GM12878 (cell line): ENCODE results near the gene EXOC4. TPM values are rescaled to one million over a fixed set of nuclear protein-coding genes. Genes with fewer than 3 reads are reported as not detected.

ENCODE experiments used
- ATAC-seq: fragments of 200-7000 bp; cut with Tn5 transposase; 3 replicates; pipeline ENCODE4 v1.9.1; 2020; ENCODE audit warnings: mild to moderate bottlenecking, moderate library complexity
- BruUV-seq: library from RNA; stranded (reverse); fragments of 400-500 nt; replicated peaks from 2 replicates; lab custom pipeline; 2021; lab: Mats Ljungman, UMichigan
- CTCF ChIA-PET: fragments of 300-600 bp; sonication (Branson Sonifier 250); formaldehyde crosslinking; extraction: SDS; loops from one replicate; lab custom pipeline; 2021; ENCODE audit warnings: inconsistent platforms; lab: Yijun Ruan, JAX
- POLR2A ChIA-PET: fragments of 350-600 bp; formaldehyde crosslinking; extraction: SDS; loops from one replicate; lab custom pipeline; 2021; ENCODE audit warnings: inconsistent platforms; lab: Charles Lee
- RAD21 ChIA-PET: fragments of 300-600 bp; sonication (Branson Sonifier 250); formaldehyde crosslinking; loops from one replicate; lab custom pipeline; 2023; ENCODE audit warnings: antibody characterized with exemption; ENCODE audit not compliant: unreplicated experiment; lab: Charles Lee
- SMC1A ChIA-PET: fragments of 300-600 bp; sonication (Branson Sonifier 250); formaldehyde crosslinking; loops from one replicate; lab custom pipeline; 2023; ENCODE audit not compliant: unreplicated experiment, uncharacterized antibody; lab: Charles Lee
- DNase-seq: peaks from one replicate; pipeline ENCODE4 v3.0.0-alpha.2; 2011; ENCODE audit warnings: low read depth, low spot score
- FAIRE-seq: peaks from 3 replicates; lab custom pipeline; 2011; peaks lifted over from hg19 to GRCh38; lab: Jason Lieb, UNC
- H2AFZ ChIP-seq: 2 replicates; pipeline ENCODE4 v1.6.0; 2011; ENCODE audit warnings: low read depth, low read length, control low read depth; ENCODE audit not compliant: control insufficient read depth
- H3K27ac ChIP-seq: 2 replicates; pipeline ENCODE4 v1.5.1; 2011; ENCODE audit warnings: control low read depth; ENCODE audit not compliant: control insufficient read depth, insufficient read depth
- H3K27me3 ChIP-seq, 2 experiments: replicated peaks in 1 of 2; 2 replicates each; pipeline versions ENCODE4 v1.6.0 to v1.6.1; 2011; ENCODE audit warnings: low read length in 1 of 2; ENCODE audit not compliant: control insufficient read depth in 2 of 2, insufficient read depth in 2 of 2
- H3K36me3 ChIP-seq, 2 experiments: 2 replicates each; pipeline ENCODE4 v1.5.1; 2011; ENCODE audit warnings: low read length in 1 of 2; ENCODE audit not compliant: control insufficient read depth in 2 of 2, insufficient read depth in 2 of 2
- H3K4me1 ChIP-seq: 2 replicates; pipeline ENCODE4 v1.6.1; 2011; ENCODE audit warnings: mild to moderate bottlenecking, low read length, moderate library complexity, mixed read lengths; ENCODE audit not compliant: control insufficient read depth, insufficient read depth
- H3K4me2 ChIP-seq: 2 replicates; pipeline ENCODE4 v1.6.0; 2011; ENCODE audit warnings: control low read depth; ENCODE audit not compliant: control insufficient read depth, insufficient read depth
- H3K4me3 ChIP-seq: fragments of 200-600 bp; sonication (generic); 2 replicates; pipeline ENCODE4 v1.5.1; 2016
- H3K79me2 ChIP-seq: 2 replicates; pipeline ENCODE4 v1.6.0; 2011; ENCODE audit warnings: low read length; ENCODE audit not compliant: control insufficient read depth, insufficient read depth
- H3K9ac ChIP-seq: 2 replicates; pipeline ENCODE4 v1.8.0; 2011; ENCODE audit warnings: low read length, control low read depth, mixed read lengths; ENCODE audit not compliant: control insufficient read depth, insufficient read depth
- H3K9me3 ChIP-seq: replicated peaks from 3 replicates; pipeline ENCODE4 v1.5.1; 2011; ENCODE audit warnings: mild to moderate bottlenecking, low read length; ENCODE audit not compliant: control insufficient read depth, insufficient read depth
- H4K20me1 ChIP-seq: 2 replicates; pipeline ENCODE4 v1.6.0; 2011; ENCODE audit not compliant: control insufficient read depth, insufficient read depth
- ASH2L ChIP-seq: fragments of 300-600, 200-600 bp; sonication (generic); IDR thresholded peaks from 2 replicates; pipeline ENCODE4 v1.6.1; 2017; ENCODE audit warnings: low read depth, mild to moderate bottlenecking, borderline replicate concordance
- CHD1 ChIP-seq: IDR thresholded peaks from 2 replicates; pipeline ENCODE4 v1.6.1; 2012; ENCODE audit warnings: low read depth, low read length, improper control_type of control experiment
- CHD2 ChIP-seq: IDR thresholded peaks from 2 replicates; pipeline ENCODE4 v1.6.1; 2011; ENCODE audit warnings: low read depth, low read length, improper control_type of control experiment, borderline replicate concordance
- ESRRA ChIP-seq: IDR thresholded peaks from 2 replicates; pipeline ENCODE4 v1.6.1; 2012; ENCODE audit warnings: mild to moderate bottlenecking, low read length, improper control_type of control experiment
- HDAC2 ChIP-seq: fragments of 200-600 bp; sonication (generic); IDR thresholded peaks from 2 replicates; pipeline ENCODE4 v1.6.1; 2017
- JUND ChIP-seq: IDR thresholded peaks from 2 replicates; pipeline ENCODE4 v1.6.1; 2012; ENCODE audit warnings: low read depth, mild to moderate bottlenecking, low read length, improper control_type of control experiment, moderate library complexity
- KAT2A ChIP-seq: conservative IDR thresholded peaks from 2 replicates; pipeline ENCODE4 v1.6.1; 2011; ENCODE audit warnings: low read depth, low read length; ENCODE audit not compliant: control insufficient read depth
- NRF1 ChIP-seq: conservative IDR thresholded peaks from 2 replicates; pipeline ENCODE4 v1.6.1; 2011; ENCODE audit warnings: mild to moderate bottlenecking, low read depth, low read length, improper control_type of control experiment
- POLR2AphosphoS2 ChIP-seq: IDR thresholded peaks from 2 replicates; pipeline ENCODE4 v1.6.1; 2011; ENCODE audit warnings: low read depth, mild to moderate bottlenecking, low read length, improper control_type of control experiment, moderate library complexity
- TBL1XR1 ChIP-seq: IDR thresholded peaks from 2 replicates; pipeline ENCODE4 v1.6.1; 2012; ENCODE audit warnings: low read depth, low read length, improper control_type of control experiment
- WGBS: methylation state at CpG from one replicate; pipeline ENCODE4 v1.1.6; 2016; ENCODE audit warnings: low lambda C conversion rate; ENCODE audit not compliant: insufficient replicate concordance, insufficient coverage; ENCODE audit errors: missing lambda C conversion rate; 5-methylcytosine and 5-hydroxymethylcytosine counted together
- in situ Hi-C: fragments of 300-500 bp; cut with MboI; formaldehyde crosslinking; loops from 9 replicates; pipeline ENCODE4 v1.14.3; 2018; ENCODE audit warnings: mixed read lengths
- intact Hi-C: fragments of 100-400 bp; cut with micrococcal nuclease; formaldehyde crosslinking; loops from one replicate; pipeline ENCODE4 v1.14.2; 2022; ENCODE audit not compliant: unreplicated experiment
- polyA plus RNA-seq, 11 experiments: library from polyadenylated mRNA; depleted of rRNA in 4 of 11; unstranded in 6 of 11; stranded (reverse) in 5 of 11; fragments of >200 nt; fragmentation: Nextera tagmentation in 4 of 11; fragmentation: Illumina TruSeq in 1 of 11; extraction: Ambion mirVana in 4 of 11; extraction: Trizol in 1 of 11; gene quantifications; 1 replicate in 1 of 11; 2 replicates in 10 of 11; pipeline versions ENCODE4 v1.2.1 to v1.2.3, GENCODE V29; 2011 to 2016; ENCODE audit warnings: inconsistent platforms in 2 of 11, missing spikeins in 2 of 11, low read depth in 1 of 11
- total RNA-seq, 4 experiments: library from RNA; depleted of rRNA in 3 of 4; stranded (reverse); fragments of >200 nt in 3 of 4; fragmentation: Illumina TruSeq in 1 of 4; extraction: Trizol in 1 of 4; gene quantifications; 2 replicates each; pipeline versions ENCODE4 v1.2.1 to v1.2.3, GENCODE V29; 2013 to 2021
- TF ChIP-seq, protein P1 (sequence below): fragments of 450-650 bp; IDR thresholded peaks from 2 replicates; pipeline ENCODE4 v1.6.1; 2016; ENCODE audit warnings: mild to moderate bottlenecking
- TF ChIP-seq, protein P2 (sequence below): IDR thresholded peaks from 2 replicates; pipeline ENCODE4 v1.6.1; 2012; ENCODE audit warnings: low read depth, low read length, improper control_type of control experiment
- TF ChIP-seq, protein P3 (sequence below): fragments of 450-650 bp; IDR thresholded peaks from 2 replicates; pipeline ENCODE4 v1.6.1; 2017; ENCODE audit warnings: low read depth, mild to moderate bottlenecking, moderate library complexity
- TF ChIP-seq, protein P4 (sequence below): IDR thresholded peaks from 2 replicates; pipeline ENCODE4 v1.6.1; 2011; ENCODE audit warnings: borderline replicate concordance, low read depth, mild to moderate bottlenecking, moderate library complexity, mixed read lengths, low read length; ENCODE audit not compliant: insufficient read depth; ENCODE audit errors: extremely low read length
- TF ChIP-seq, protein P5 (sequence below): IDR thresholded peaks from 2 replicates; pipeline ENCODE4 v1.6.1; 2011; ENCODE audit warnings: borderline replicate concordance, low read depth, mild to moderate bottlenecking, moderate library complexity, low read length; ENCODE audit not compliant: insufficient read depth, poor library complexity, severe bottlenecking
- TF ChIP-seq, protein P6 (sequence below): fragments of 450-650 bp; IDR thresholded peaks from 2 replicates; pipeline ENCODE4 v1.6.1; 2014; ENCODE audit warnings: mild to moderate bottlenecking

The EXOC4 gene
- total and polyA plus RNA-seq, 10 of the 15 experiments (the other 5 are each of a cell fraction or from before 2014, with no cell fraction given) = 13.2 to 44.5 (median 29.6) TPM

DNA sequence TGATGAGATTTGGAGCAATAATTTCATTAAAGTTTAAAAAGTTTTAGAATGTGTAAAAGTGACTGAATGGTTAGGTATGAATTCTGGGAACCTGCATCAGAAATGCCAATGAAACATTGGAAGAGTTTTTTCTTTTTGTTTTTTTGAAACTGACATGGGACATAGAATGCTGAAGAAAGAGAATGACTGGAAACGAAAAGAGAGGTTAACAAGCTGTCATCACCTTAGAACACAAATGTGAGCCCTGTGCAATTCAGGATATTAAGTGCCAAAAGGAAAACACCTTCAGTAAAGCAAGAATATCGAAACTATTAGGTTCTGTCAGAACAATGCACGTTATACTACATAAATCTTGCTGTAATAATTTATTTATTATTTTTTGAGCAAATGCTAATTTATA lies 12.6 kb upstream of the EXOC4 start (continued):
- TF ChIP-seq, protein P1, sequence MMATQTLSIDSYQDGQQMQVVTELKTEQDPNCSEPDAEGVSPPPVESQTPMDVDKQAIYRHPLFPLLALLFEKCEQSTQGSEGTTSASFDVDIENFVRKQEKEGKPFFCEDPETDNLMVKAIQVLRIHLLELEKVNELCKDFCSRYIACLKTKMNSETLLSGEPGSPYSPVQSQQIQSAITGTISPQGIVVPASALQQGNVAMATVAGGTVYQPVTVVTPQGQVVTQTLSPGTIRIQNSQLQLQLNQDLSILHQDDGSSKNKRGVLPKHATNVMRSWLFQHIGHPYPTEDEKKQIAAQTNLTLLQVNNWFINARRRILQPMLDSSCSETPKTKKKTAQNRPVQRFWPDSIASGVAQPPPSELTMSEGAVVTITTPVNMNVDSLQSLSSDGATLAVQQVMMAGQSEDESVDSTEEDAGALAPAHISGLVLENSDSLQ = no peak
- TF ChIP-seq, protein P2, sequence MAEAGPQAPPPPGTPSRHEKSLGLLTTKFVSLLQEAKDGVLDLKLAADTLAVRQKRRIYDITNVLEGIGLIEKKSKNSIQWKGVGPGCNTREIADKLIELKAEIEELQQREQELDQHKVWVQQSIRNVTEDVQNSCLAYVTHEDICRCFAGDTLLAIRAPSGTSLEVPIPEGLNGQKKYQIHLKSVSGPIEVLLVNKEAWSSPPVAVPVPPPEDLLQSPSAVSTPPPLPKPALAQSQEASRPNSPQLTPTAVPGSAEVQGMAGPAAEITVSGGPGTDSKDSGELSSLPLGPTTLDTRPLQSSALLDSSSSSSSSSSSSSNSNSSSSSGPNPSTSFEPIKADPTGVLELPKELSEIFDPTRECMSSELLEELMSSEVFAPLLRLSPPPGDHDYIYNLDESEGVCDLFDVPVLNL = no peak
- no peak for TF ChIP-seq CHD1

DNA sequence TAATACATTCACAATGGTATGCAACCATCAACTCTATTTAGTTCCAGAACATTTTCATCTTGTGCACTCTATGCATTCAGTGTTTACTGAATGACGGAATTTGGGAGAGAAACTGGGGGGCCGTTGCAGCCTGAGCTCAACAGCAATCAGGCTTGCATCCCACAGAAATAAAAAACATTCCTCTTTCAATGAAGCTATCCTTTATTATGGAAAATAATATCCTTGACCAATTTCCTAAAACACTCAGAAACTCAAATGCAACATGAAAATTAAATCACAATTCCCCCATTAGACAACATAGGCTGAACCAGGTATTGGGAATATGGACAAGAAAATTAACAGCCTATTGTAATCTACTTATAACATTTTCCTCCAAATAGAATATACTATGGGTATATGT lies 6.3 kb upstream of the EXOC4 start:
- ATAC-seq (no peak), FAIRE-seq (no peak), DNase-seq (no peak)
- Histone ChIP-seq H3K4me2 (no peak overlapping the region), H3K9ac (no peak overlapping the region), H4K20me1 (no peaks in the 10 kb centered on the region), H3K4me1 (no peaks in the 10 kb centered on the region), H3K36me3 (no peaks in the 10 kb centered on the region), H3K27ac (no peak overlapping the region), H3K4me3 (no peak overlapping the region), H2AFZ (no peak overlapping the region), H3K27me3 (no peaks in the 10 kb centered on the region), H3K79me2 (no peaks in the 10 kb centered on the region), H3K9me3 (no peaks in the 10 kb centered on the region)
- intact Hi-C loops (no loop called here), in situ Hi-C loops (no loop called here)
- WGBS = 74% methylated on average over 2 of the region's 2 CpGs
- ChIA-PET SMC1A (no interaction called here), POLR2A (no interaction called here), RAD21 (no interaction called here), CTCF (no interaction called here)
- no TSS peak for BruUV-seq
- TF ChIP-seq TBL1XR1 (no peak), ESRRA (no peak), JUND (no peak), ASH2L (no peak), POLR2AphosphoS2 (no peak), HDAC2 (no peak), KAT2A (no peak), NRF1 (no peak), CHD2 (no peak)
- TF ChIP-seq, protein P3, sequence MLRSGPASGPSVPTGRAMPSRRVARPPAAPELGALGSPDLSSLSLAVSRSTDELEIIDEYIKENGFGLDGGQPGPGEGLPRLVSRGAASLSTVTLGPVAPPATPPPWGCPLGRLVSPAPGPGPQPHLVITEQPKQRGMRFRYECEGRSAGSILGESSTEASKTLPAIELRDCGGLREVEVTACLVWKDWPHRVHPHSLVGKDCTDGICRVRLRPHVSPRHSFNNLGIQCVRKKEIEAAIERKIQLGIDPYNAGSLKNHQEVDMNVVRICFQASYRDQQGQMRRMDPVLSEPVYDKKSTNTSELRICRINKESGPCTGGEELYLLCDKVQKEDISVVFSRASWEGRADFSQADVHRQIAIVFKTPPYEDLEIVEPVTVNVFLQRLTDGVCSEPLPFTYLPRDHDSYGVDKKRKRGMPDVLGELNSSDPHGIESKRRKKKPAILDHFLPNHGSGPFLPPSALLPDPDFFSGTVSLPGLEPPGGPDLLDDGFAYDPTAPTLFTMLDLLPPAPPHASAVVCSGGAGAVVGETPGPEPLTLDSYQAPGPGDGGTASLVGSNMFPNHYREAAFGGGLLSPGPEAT = no peak
- TF ChIP-seq, protein P4, sequence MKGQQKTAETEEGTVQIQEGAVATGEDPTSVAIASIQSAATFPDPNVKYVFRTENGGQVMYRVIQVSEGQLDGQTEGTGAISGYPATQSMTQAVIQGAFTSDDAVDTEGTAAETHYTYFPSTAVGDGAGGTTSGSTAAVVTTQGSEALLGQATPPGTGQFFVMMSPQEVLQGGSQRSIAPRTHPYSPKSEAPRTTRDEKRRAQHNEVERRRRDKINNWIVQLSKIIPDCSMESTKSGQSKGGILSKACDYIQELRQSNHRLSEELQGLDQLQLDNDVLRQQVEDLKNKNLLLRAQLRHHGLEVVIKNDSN = no peak
- TF ChIP-seq, protein P5, sequence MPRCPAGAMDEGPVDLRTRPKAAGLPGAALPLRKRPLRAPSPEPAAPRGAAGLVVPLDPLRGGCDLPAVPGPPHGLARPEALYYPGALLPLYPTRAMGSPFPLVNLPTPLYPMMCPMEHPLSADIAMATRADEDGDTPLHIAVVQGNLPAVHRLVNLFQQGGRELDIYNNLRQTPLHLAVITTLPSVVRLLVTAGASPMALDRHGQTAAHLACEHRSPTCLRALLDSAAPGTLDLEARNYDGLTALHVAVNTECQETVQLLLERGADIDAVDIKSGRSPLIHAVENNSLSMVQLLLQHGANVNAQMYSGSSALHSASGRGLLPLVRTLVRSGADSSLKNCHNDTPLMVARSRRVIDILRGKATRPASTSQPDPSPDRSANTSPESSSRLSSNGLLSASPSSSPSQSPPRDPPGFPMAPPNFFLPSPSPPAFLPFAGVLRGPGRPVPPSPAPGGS = no peak
- TF ChIP-seq, protein P6, sequence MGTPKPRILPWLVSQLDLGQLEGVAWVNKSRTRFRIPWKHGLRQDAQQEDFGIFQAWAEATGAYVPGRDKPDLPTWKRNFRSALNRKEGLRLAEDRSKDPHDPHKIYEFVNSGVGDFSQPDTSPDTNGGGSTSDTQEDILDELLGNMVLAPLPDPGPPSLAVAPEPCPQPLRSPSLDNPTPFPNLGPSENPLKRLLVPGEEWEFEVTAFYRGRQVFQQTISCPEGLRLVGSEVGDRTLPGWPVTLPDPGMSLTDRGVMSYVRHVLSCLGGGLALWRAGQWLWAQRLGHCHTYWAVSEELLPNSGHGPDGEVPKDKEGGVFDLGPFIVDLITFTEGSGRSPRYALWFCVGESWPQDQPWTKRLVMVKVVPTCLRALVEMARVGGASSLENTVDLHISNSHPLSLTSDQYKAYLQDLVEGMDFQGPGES = no peak
